ENCODE results near the gene POLR3H. TPM values are rescaled to one million over a fixed set of nuclear protein-coding genes. Genes with fewer than 3 reads are reported as not detected.

The POLR3H gene
- total and polyA plus RNA-seq, 2 of the 4 experiments (the other 2 are of a cell fraction) = 37.8 to 67.8 TPM

- in situ Hi-C loops (cut with MboI; ENCODE audit: low sequenced_read_pairs) = loop anchor here (25.0 kb wide), 1 partner anchor 568 kb away; no protein-coding TSS in a partner anchor
These were observed 38.6 kb downstream of the POLR3H start for GRCh38 chr22:41505511-41506220.

More at GRCh38 chr22:41505511-41506220, 38.6 kb downstream of the POLR3H start:
- Histone ChIP-seq H2AFZ (replicated peaks; ENCODE audit: low read length, poor library complexity) (no peak overlapping the region), H3K4me3 (ENCODE audit: insufficient read depth, low read depth, low read length) (no peak overlapping the region), H3K27ac (ENCODE audit: insufficient read depth, low read length) (no peak overlapping the region), H2BK15ac (ENCODE audit: low read depth, low read length) (no peak overlapping the region), H4K91ac (ENCODE audit: insufficient read depth, low read depth, low read length) (no peak overlapping the region), H4K5ac (ENCODE audit: low read depth, low read length) (no peak overlapping the region), H3K36me3 (ENCODE audit: control insufficient read depth, insufficient read depth, low read length) (peaks cover 30% of the 10 kb centered on the region), H4K20me1 (ENCODE audit: insufficient read depth, low read length) (peaks cover 7% of the 10 kb centered on the region; the same call in 1 of the 2 replicates), H3K4me1 (ENCODE audit: control insufficient read depth, insufficient read depth, low read length) (no peaks in the 10 kb centered on the region), H2BK5ac (ENCODE audit: low read depth, low read length, poor library complexity, severe bottlenecking) (no peak overlapping the region), H3K23ac (ENCODE audit: low read depth, low read length) (no peak overlapping the region), H4K8ac (ENCODE audit: low read depth in 2 of 2, low read length in 2 of 2) (no peak overlapping the region), H3K9ac (ENCODE audit: low read depth, low read length) (no peak overlapping the region), H3K18ac (ENCODE audit: low read depth, low read length) (no peak overlapping the region), H3K79me1 (ENCODE audit: low read depth in 1 of 2, low read length in 2 of 2) (peaks cover 16 to 43% of the 10 kb centered on the region in 2 experiments), H3K4me2 (ENCODE audit: low read depth, low read length) (no peak overlapping the region), H2BK20ac (ENCODE audit: low read depth, low read length) (no peak overlapping the region), H3K4ac (ENCODE audit: low read depth, low read length) (no peak overlapping the region), H2BK120ac (ENCODE audit: low read depth, low read length) (no peak overlapping the region), H3K56ac (ENCODE audit: extremely low read depth, insufficient read depth, low read length) (no peak overlapping the region), H2AK9ac (replicated peaks; ENCODE audit: low read depth, low read length, poor library complexity) (no peak overlapping the region), H2AK5ac (ENCODE audit: low read depth, low read length) (no peak overlapping the region), H3K27me3 (ENCODE audit: control insufficient read depth, insufficient read depth, low read length) (no peaks in the 10 kb centered on the region), H3K9me1 (ENCODE audit: insufficient read depth, low read length) (0 out of 2 replicates have a peak, but pooled peaks cover 4% of the 10 kb centered on the region), H3K9me3 (ENCODE audit: control insufficient read depth, insufficient read depth, low read length) (no peaks in the 10 kb centered on the region), H3K14ac (replicated peaks; ENCODE audit: low read depth, low read length) (no peak overlapping the region)
- ATAC-seq (ENCODE audit: low read depth) = no peak
- intact Hi-C loops (cut with micrococcal nuclease) = no loop called here
- no peak for DNase-seq
- dilution Hi-C loops (cut with HindIII; ENCODE audit: low sequenced_read_pairs, unreplicated experiment) = no loop called here
- TF ChIP-seq MAFK (IDR thresholded peaks at IDR 0.05; ENCODE audit: low read depth, low read length) (no peak), CHD1 (IDR thresholded peaks at IDR 0.05; ENCODE audit: low read depth, low read length) (no peak), BHLHE40 (IDR thresholded peaks at IDR 0.05; ENCODE audit: low read depth, low read length) (no peak), SMC3 (IDR thresholded peaks at IDR 0.05; ENCODE audit: low read depth, low read length) (no peak), USF2 (IDR thresholded peaks at IDR 0.05; ENCODE audit: low read depth, low read length) (no peak), MAZ (IDR thresholded peaks at IDR 0.05; ENCODE audit: borderline replicate concordance, low read depth, low read length) (no peak), RCOR1 (IDR thresholded peaks at IDR 0.05; ENCODE audit: insufficient replicate concordance, low read length) (no peak), CEBPB (IDR thresholded peaks at IDR 0.05; ENCODE audit: low read depth, low read length) (no peak), RFX5 (IDR thresholded peaks at IDR 0.05; ENCODE audit: low read depth, low read length) (no peak), ELK1 (IDR thresholded peaks at IDR 0.05; ENCODE audit: borderline replicate concordance, low read depth, low read length) (no peak), MXI1 (IDR thresholded peaks at IDR 0.05; ENCODE audit: borderline replicate concordance, low read depth, low read length) (no peak), POLR2A (IDR thresholded peaks at IDR 0.05; ENCODE audit: low read depth, low read length) (no peak), NFE2L2 (IDR thresholded peaks at IDR 0.05; ENCODE audit: low read depth, low read length) (no peak), RAD21 (IDR thresholded peaks at IDR 0.05; ENCODE audit: low read length) (no peak)
- WGBS, 2 experiments (ENCODE audit: extremely low coverage in 2 of 2, insufficient read length in 1 of 2) = 100% methylated on average over 4 of the region's 10 CpGs; no CpG with 5 or more reads in 1 of the 2 experiments
- ChIA-PET POLR2A (ENCODE audit: unreplicated experiment) (no interaction called here), CTCF (interaction anchor here (1.1 kb wide), 1 partner anchor 12 kb away, joined by 3 read pairs; no protein-coding TSS in a partner anchor)
- BruUV-seq (replicated peaks) = no TSS peak
